Measurements from ENCODE around the gene PARK7.
"Not testable (repeated sequence)": the region's sequence is repeated elsewhere in the genome, so short reads cannot be mapped to it uniquely, and the experiment has no call there.

GRCh38 chr1:7963841-7964240, 2.3 kb downstream of the PARK7 start:
- not testable (repeated sequence) for TF ChIP-seq EZH2 (IDR thresholded peaks at IDR 0.05; ENCODE audit: low read depth, unreplicated experiment); REST (IDR thresholded peaks at IDR 0.05; ENCODE audit: unreplicated experiment); CTCF (conservative IDR thresholded peaks at IDR 0.05; ENCODE audit: low read depth in 2 of 2); POLR2AphosphoS5 (IDR thresholded peaks at IDR 0.05; ENCODE audit: low read depth); EZH2phosphoT487 (IDR thresholded peaks at IDR 0.05; ENCODE audit: unreplicated experiment); ZNF114 (CRISPR knock-in tag; IDR thresholded peaks at IDR 0.05); NANOG (IDR thresholded peaks at IDR 0.05; ENCODE audit: borderline replicate concordance); CREB1 (CRISPR knock-in tag; IDR thresholded peaks at IDR 0.05; ENCODE audit: low read depth)

Data from GM23338 (cell line).